ENCODE measurements around the gene SLC2A10. TPM values are rescaled to one million over a fixed set of nuclear protein-coding genes. Genes with fewer than 3 reads are reported as not detected.

Gene SLC2A10
- total RNA-seq, 2 donors from 2014 or later: 19.8 to 49.0 TPM

- no peaks in the 10 kb centered on the region for H3K27me3 ChIP-seq (replicated peaks; ENCODE audit: insufficient read depth)
- no peaks in the 10 kb centered on the region for H3K36me3 ChIP-seq
- DNase-seq (ENCODE audit: low spot score): no peak
- H3K4me1 ChIP-seq (ENCODE audit: control insufficient read depth in 1 of 2, low read depth in 2 of 2): no peaks in the 10 kb centered on the region
- no peak overlapping the region for H3K4me3 ChIP-seq
- no peaks in the 10 kb centered on the region for H3K9me3 ChIP-seq
- no peak overlapping the region for H3K27ac ChIP-seq
- no peak for TF ChIP-seq CTCF (IDR thresholded peaks at IDR 0.05)
- ATAC-seq (ENCODE audit: insufficient number of reproducible peaks, low FRiP score, low read depth): no peak
These were observed 42.4 kb downstream of the SLC2A10 start for GRCh38 chr20:46751856-46752255.

DNA sequence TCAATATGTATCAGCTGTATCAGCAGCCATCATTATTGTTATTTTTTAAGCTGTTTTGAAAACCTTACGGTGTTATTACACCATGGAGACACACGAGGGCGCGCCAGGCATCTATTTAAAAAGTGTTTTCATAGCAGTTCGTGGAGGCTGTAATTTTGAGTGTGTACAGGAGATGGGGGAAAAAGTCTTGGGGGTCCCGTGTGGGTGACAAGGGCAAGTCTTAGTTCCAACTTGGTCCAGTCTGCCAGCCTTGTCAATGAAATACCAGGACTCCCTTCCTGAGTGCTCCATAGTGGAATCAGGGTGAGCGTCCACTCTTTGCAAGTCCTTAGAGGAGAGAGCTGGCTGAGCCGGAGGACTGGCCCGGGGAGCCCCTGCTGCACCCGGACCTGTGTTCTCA is 43.3 kb downstream of the SLC2A10 start:
- no peak overlapping the region for H3K27ac ChIP-seq
- TF ChIP-seq CTCF (IDR thresholded peaks at IDR 0.05): peak; percentile 72

DNA sequence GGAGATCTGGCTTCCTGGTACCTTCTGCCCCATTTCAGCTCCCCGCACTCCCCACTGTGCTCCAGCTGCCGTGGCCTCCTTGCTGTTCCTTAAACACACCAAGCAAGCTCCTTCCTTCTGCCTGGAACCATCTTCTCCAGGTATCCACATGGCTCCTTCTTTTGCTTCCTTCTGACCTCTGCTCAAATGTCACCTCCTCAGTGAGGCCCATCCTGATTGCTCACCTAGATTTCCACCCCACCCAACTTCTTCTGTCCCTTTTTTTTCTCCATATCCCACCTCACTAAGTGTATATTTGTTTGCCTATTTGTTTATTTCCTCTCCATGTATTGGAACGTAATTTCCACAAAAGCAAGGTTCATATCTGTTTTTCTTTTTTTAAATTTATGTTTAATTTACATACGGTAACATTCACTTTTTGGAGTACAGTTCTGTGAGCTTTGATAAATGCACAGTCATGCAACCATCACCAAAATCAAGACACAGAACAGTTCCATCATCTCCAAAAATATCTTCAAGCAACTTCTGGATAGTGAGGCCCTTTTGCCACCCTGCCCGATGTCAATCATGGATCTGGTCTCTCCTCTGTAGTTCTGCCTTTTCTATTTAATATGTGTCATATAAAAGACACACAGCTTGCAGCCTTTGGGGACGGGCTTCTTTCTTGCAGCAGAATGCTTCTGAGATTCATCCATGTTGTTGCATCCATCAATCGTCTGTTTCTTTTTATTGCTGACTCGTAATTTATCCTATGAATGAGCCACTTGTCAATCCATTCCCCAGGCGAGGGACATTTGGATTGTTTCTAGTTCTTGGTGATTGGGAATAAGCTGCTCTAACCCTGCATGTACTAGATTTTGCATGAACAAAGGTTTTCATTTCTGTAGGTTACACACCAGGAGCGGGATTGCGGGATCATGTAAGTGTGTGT is 46.3 kb downstream of the SLC2A10 start:
- Histone ChIP-seq H3K4me3 (no peak overlapping the region), H3K27ac (no peak overlapping the region), H3K36me3 (no peaks in the 10 kb centered on the region), H3K4me1 (ENCODE audit: control insufficient read depth in 1 of 2, low read depth in 2 of 2) (no peaks in the 10 kb centered on the region), H3K9me3 (no peaks in the 10 kb centered on the region), H3K27me3 (replicated peaks; ENCODE audit: insufficient read depth) (no peaks in the 10 kb centered on the region)
- ATAC-seq (ENCODE audit: insufficient number of reproducible peaks, low FRiP score, low read depth) (no peak), DNase-seq (ENCODE audit: low spot score) (no peak)
- no peak for TF ChIP-seq CTCF (IDR thresholded peaks at IDR 0.05)

More for the DNA sequence above, 43.3 kb downstream of the SLC2A10 start:
- Histone ChIP-seq H3K9me3 (no peaks in the 10 kb centered on the region), H3K4me1 (ENCODE audit: control insufficient read depth in 1 of 2, low read depth in 2 of 2) (no peaks in the 10 kb centered on the region), H3K27me3 (replicated peaks; ENCODE audit: insufficient read depth) (no peaks in the 10 kb centered on the region), H3K4me3 (no peak overlapping the region), H3K36me3 (no peaks in the 10 kb centered on the region)
- no peak for DNase-seq (ENCODE audit: low spot score)
- no peak for ATAC-seq (ENCODE audit: insufficient number of reproducible peaks, low FRiP score, low read depth)

DNA sequence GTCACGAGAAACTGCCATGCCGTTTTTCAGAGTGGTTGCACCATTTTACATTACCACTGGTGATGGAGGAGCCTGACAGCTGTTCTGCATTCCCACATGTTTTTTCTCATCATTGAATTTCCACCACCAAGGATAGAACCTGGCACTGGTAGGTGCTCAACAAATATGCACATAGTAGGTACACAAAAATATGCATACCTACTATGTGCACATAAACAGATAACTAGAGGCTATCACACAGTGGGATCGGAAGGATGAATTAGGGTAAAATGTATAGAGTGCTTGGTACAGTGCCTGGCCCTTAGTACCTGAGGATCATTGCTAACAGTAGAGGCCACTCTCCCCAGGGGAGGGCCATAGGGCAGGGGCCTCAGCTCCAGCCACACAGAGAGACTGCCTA is 47.0 kb downstream of the SLC2A10 start:
- DNase-seq (ENCODE audit: low spot score) (no peak), ATAC-seq (ENCODE audit: insufficient number of reproducible peaks, low FRiP score, low read depth) (no peak)
- no peaks in the 10 kb centered on the region for H3K9me3 ChIP-seq
- no peaks in the 10 kb centered on the region for H3K4me1 ChIP-seq (ENCODE audit: control insufficient read depth in 1 of 2, low read depth in 2 of 2)
- no peak overlapping the region for H3K27ac ChIP-seq
- H3K4me3 ChIP-seq: no peak overlapping the region
- no peak for TF ChIP-seq CTCF (IDR thresholded peaks at IDR 0.05)
- no peaks in the 10 kb centered on the region for H3K27me3 ChIP-seq (replicated peaks; ENCODE audit: insufficient read depth)
- H3K36me3 ChIP-seq: no peaks in the 10 kb centered on the region

DNA sequence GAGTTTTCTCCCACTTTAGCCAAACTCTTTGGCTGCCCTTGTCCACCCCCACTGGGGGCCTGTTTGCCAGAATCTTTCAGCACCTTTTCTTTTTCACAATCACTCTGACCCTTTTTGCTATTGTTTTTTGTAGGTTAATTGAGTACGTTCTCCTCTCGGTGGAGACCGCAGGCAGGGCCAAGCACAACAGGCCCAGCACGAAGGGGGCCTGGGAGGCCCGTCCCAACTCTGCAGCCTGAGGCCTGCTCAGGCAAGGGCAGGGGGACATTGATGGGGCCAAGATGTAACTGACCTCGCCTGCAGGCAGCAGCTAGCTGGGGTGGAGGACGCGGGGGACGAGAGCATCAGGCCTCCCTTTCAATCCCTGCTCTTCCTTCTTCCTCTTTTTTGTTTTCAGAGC is 47.7 kb downstream of the SLC2A10 start:
- H3K27me3 ChIP-seq (replicated peaks; ENCODE audit: insufficient read depth): no peaks in the 10 kb centered on the region
- H3K27ac ChIP-seq: no peak overlapping the region
- H3K9me3 ChIP-seq: no peaks in the 10 kb centered on the region
- no peaks in the 10 kb centered on the region for H3K36me3 ChIP-seq
- no peaks in the 10 kb centered on the region for H3K4me1 ChIP-seq (ENCODE audit: control insufficient read depth in 1 of 2, low read depth in 2 of 2)
- DNase-seq (ENCODE audit: low spot score) (no peak), ATAC-seq (ENCODE audit: insufficient number of reproducible peaks, low FRiP score, low read depth) (no peak)
- no peak for TF ChIP-seq CTCF (IDR thresholded peaks at IDR 0.05)
- H3K4me3 ChIP-seq: no peak overlapping the region

All from thoracic aorta (tissue), 2 donors.